ENCODE results near the gene SDR39U1. TPM values are rescaled to one million over a fixed set of nuclear protein-coding genes. Genes with fewer than 3 reads are reported as not detected.

SDR39U1 gene
- total RNA-seq, 2 donors from 2014 or later: 27.6 to 61.8 TPM

GRCh38 chr14:24440606-24441399, 1.8 kb downstream of the SDR39U1 start:
- TF ChIP-seq CTCF (IDR thresholded peaks at IDR 0.05): no peak
- no peak overlapping the region for H3K27ac ChIP-seq
- DNase-seq (ENCODE audit: low spot score) (no peak), ATAC-seq (ENCODE audit: insufficient number of reproducible peaks, low FRiP score, low read depth) (no peak)
- H3K4me3 ChIP-seq: no peak overlapping the region
- H3K27me3 ChIP-seq (replicated peaks; ENCODE audit: insufficient read depth): no peaks in the 10 kb centered on the region
- peaks cover 43% of the 10 kb centered on the region for H3K36me3 ChIP-seq
- H3K4me1 ChIP-seq (ENCODE audit: control insufficient read depth in 1 of 2, low read depth in 2 of 2): peaks cover 5 to 33% of the 10 kb centered on the region in 2 donors
- H3K9me3 ChIP-seq: no peaks in the 10 kb centered on the region

- TF ChIP-seq CTCF (IDR thresholded peaks at IDR 0.05): no peak
- Histone ChIP-seq H3K27me3 (replicated peaks; ENCODE audit: insufficient read depth) (no peaks in the 10 kb centered on the region), H3K4me3 (no peak overlapping the region), H3K36me3 (peaks cover 43% of the 10 kb centered on the region), H3K27ac (no peak overlapping the region), H3K4me1 (ENCODE audit: control insufficient read depth in 1 of 2, low read depth in 2 of 2) (peaks cover 5 to 33% of the 10 kb centered on the region in 2 donors), H3K9me3 (no peaks in the 10 kb centered on the region)
- DNase-seq (ENCODE audit: low spot score) (no peak), ATAC-seq (ENCODE audit: insufficient number of reproducible peaks, low FRiP score, low read depth) (no peak)
Observed at GRCh38 chr14:24439830-24440605, 2.6 kb downstream of the SDR39U1 start.

GRCh38 chr14:24439257-24439656, 3.3 kb downstream of the SDR39U1 start:
- ATAC-seq (ENCODE audit: insufficient number of reproducible peaks, low FRiP score, low read depth): no peak
- H3K27me3 ChIP-seq (replicated peaks; ENCODE audit: insufficient read depth): no peaks in the 10 kb centered on the region
- peaks cover 5 to 33% of the 10 kb centered on the region in 2 donors for H3K4me1 ChIP-seq (ENCODE audit: control insufficient read depth in 1 of 2, low read depth in 2 of 2)
- DNase-seq (ENCODE audit: low spot score): no peak
- H3K27ac ChIP-seq: no peak overlapping the region
- no peak overlapping the region for H3K4me3 ChIP-seq
- peaks cover 43% of the 10 kb centered on the region for H3K36me3 ChIP-seq
- no peak for TF ChIP-seq CTCF (IDR thresholded peaks at IDR 0.05)
- no peaks in the 10 kb centered on the region for H3K9me3 ChIP-seq

- ATAC-seq (ENCODE audit: insufficient number of reproducible peaks, low FRiP score, low read depth) (no peak), DNase-seq (ENCODE audit: low spot score) (no peak)
- Histone ChIP-seq H3K27ac (no peak overlapping the region), H3K9me3 (no peaks in the 10 kb centered on the region), H3K4me1 (ENCODE audit: control insufficient read depth in 1 of 2, low read depth in 2 of 2) (peaks cover 4 to 33% of the 10 kb centered on the region in 2 donors), H3K36me3 (peaks cover 50% of the 10 kb centered on the region), H3K4me3 (no peak overlapping the region), H3K27me3 (replicated peaks; ENCODE audit: insufficient read depth) (no peaks in the 10 kb centered on the region)
- no peak for TF ChIP-seq CTCF (IDR thresholded peaks at IDR 0.05)
Observed at GRCh38 chr14:24438223-24439097, 4.1 kb downstream of the SDR39U1 start.
